GM19023 (cell line): Measurements from ENCODE around the gene PEPD.

Experiments
- ATAC-seq: cut with Tn5 transposase; IDR thresholded peaks from one replicate; pipeline ENCODE4 v1.9.1; 2021; ENCODE audit warnings: mild to moderate bottlenecking, moderate library complexity; ENCODE audit not compliant: unreplicated experiment

The PEPD gene

DNA sequence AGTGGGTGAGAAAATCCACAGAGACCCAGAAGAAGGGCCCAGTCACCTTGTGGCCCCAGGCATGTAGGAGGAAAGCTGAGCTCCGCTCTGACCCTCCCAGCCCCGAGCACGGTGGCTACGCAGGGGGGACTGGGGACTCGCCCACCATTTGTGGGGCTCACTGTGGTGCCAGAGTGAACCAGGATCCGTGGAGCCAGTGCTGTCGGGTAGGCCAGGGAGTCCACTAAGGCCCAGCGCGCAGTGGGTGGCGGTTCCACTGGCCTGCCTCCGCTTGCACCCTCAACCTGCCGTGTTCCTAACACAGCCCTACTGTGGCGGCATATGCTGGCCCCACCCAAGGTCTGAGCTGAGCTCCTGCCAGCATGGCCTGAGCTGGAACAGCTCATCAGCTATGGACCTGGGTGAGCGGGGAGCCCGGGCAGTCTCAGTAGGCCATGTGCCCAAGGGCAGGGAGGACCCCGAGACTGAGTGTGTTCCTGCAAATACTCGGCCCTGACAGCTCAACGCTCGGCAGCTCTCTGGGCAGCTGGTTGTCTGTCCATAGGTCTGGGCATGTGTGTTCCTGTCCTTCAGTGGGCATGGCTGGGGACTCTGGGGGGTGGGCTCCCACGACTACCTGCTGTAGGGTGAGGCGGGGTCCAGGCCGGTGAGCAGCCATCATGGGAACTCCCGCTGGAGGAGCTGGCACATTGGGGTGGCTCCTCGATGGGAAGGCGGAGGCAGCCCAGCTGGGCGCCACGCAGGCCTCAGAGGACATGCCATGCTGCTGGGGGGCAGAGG lies 111.5 kb downstream of the PEPD start:
- ATAC-seq = no peak

DNA sequence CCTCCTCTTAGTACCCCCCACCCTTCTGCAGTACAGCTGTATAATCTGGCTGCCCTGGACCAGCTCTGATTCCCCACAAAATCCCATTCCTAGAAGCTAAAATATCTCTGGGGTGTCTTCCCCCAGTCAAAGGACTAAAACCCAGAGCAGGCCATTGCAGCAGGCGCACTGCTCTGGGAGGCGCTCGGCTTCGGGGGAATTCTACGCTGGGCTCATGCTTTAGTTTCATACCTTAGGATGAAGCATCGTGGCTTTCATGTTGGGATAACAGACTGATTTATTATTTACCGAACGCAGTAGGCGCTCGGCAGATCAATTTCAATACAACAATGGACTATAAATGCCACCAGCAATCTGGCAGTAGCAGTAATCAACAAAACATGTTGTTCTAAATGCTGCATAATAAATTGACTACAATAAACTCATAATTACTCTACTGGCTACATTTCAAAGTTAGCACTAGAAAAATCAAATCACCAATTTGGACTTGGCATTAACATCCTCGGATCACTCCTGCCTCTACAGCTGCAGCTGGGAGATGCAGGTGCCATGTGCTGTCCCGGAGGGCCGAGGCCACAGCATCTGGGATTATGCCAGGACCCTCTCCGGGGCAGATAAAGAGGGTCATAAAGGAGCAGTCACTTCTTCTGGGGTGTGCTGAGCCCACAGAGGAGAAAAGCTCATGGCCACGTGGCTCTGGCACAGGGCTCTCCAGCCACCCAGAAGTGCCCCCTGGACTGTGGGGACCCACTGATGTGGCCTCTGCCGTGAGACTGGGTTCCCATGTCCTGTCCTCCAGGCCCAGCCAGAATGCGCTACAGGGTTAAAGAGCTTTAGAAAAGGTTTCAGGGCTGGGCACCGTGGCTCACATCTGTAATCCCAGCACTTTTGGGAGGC lies 112.8 kb downstream of the PEPD start:
- no peak for ATAC-seq

GRCh38 chr19:33408116-33408515 lies 113.5 kb downstream of the PEPD start:
- ATAC-seq = no peak

- ATAC-seq = no peak
Measured at GRCh38 chr19:33407716-33408115, 113.9 kb downstream of the PEPD start.

DNA sequence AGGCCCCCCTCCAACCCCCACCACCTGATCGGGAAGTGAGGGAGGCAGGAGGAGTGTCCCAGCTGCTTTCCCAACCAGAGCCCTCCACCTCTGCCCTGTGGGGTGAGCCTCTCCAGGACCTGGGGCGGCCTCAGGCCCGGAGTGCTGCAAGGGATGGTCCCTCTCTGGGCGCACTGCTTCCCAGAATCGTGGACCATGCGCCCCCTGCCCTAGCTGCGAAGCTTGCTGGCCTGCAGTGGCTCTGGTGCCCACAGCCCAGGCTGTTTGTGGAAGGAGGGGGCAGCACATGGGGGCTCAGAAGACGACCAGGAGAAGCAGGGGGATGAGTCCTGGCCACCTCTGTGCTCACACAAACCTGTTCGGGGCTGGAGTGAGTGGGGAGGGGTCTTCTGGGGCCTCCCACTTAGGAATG lies 114.4 kb downstream of the PEPD start:
- no peak for ATAC-seq

- peak; percentile 51 for ATAC-seq
Measured at GRCh38 chr19:33406521-33407139, 115.0 kb downstream of the PEPD start.

DNA sequence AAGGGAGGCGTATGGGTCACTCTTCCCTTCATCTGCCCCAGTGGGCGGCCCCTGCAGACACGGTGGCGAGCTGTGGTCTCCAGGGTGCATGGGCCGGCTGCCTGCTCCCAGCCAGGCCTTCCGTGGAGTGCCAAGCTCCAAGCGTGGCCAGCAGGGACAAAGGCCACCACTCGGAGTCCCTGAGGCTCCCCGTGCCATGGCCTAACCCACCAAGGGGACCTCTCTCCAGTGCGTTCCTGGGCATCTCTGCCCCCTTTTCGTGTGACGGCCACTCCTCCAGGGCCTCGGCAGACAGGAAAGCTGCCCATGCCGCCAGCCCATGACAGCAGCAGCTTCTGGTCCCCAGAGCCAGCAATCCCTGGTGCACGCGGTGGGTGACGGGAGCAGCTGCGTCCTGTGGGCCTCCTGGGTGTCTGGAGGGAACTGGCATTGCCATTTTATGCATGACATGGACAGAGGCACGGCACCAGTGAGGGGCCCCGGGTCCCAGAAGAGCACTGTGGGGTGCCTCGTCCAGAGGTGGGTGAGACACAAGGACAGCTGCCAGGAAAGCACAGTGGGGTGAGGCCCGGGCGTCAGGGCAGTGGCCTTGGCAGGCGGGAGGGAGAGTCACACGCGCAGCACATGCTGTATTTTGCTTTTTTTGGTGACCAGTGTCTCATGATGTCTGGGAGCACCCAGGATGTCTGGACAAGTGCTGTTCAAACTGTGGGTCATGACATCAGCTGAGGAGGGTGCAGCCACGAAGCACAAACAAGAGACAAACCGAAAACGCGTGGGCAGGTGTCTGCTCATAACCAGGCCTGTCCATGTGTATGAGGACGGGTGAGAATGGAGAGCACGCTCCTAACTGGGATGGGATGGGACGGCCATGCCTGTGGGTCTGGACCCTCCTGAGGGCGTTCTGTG lies 115.8 kb downstream of the PEPD start:
- ATAC-seq = no peak

- ATAC-seq = no peak
Measured at GRCh38 chr19:33405254-33405552, 116.4 kb downstream of the PEPD start.

DNA sequence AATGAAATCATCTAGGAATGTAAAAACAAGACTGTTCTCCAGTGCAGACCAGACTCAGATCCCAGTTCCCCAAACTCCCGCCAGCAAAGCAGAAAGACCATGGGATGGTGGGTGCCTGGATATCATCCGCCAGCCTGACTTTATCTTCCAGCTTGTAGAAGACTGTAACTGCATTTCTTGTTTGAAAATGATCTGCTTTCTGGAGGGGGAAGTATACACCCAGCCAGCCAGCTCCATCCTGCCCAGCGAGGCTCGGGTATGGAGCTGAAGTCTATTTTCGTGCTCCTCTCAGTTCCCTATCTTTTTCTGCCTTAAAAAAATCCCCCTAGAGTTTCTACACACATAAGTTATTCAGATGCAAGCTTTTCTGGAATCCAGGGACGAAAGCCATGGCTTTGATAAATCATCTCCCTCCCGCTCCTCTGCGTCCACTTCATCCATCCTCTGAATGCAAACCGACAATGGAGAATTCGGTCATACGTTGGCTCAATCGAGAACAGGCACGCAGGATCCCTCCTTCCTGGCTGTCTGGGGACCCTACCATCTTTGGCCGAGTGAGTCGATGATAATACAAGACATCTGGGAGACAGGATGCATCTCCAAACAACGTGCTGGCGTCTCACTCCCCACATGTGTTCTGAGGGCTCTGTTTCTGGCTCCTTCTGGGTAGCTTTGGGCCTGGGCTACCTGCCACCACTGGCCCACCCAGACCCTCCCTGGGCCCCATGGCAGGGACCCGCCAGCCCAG lies 116.9 kb downstream of the PEPD start:
- no peak for ATAC-seq

- ATAC-seq = no peak
Measured at GRCh38 chr19:33403973-33404304, 117.7 kb downstream of the PEPD start.

- ATAC-seq = no peak
Measured at GRCh38 chr19:33403221-33403972, 118.2 kb downstream of the PEPD start.

GRCh38 chr19:33402421-33403220 lies 119.0 kb downstream of the PEPD start:
- ATAC-seq = no peak

DNA sequence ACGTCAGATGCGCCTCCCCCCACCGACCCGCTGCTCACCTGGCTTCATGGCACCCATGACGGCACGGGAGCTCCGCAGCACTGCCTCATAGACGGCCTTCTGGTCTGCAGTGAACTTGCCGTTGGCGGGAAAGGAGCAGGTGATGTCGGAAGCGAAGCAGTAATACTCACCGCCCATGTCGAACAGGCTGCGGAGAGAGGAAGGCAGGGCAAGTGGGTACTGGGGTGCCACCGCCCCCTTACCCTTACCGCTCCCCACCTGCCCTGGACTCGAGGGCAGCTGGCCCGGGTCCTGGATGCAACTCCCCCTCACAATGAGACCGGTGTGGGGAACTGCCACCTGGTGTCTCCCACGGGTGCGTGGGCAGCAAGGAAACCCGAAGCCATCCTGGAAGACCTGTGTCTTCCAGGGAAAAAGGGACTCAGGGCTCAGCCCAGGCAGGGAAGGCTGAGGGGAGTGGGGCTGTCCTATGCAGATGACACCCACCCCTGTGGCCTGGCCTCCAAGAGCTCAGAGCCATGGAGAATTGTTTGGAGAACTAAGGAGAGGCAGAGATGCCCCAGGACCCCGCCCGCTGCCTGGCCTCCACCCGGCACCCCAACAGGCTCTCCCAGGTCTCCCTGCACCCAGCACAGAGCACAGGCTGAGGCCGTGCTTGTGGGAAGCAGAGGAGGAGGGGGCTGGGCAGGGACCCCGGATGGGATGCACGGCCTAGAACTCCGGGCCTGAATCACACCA lies 119.7 kb downstream of the PEPD start:
- ATAC-seq = no peak

DNA sequence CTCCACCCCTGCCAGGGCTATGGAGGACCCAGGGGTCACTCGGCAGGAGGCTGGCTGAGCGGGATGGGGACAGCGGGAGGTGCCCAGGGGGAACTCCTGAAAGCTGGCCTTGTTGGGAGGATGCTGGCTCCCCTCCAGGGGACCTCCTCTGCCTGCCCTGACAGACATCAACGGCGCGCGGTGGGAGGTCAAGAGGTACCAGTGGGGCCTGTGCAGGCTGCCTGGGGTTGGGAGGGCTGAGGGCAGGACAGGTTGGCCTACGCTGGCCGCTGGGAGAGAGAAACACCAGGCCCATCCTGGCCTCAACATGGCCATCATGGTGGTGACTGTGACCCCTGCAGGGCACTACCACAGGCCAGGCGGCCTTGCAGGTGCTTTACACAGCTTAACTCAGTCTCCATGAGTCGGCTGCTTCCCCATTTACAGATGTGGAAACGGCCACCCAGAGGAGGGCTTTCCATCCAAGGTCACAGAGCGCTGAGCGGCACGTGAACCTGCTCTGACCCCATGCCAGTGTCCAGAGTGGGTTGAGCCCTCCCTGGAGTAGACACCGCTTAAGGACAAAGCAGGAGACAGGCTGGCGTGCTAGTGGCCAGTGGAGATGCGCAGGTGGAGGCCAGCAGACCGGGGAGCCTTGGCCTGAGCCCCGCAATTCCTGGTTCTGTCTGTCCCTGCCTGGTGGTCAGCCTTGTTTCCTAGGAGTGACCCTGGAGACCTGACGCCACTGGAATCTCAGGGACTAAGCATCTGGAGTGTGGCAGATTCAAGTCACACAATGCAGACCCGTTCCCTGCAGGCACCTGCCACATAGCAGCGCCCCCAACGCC lies 120.5 kb downstream of the PEPD start:
- ATAC-seq = no peak

GRCh38 chr19:33399745-33400681 lies 121.6 kb downstream of the PEPD start:
- no peak for ATAC-seq
